ENCODE data around the gene ACTC1. TPM values are rescaled to one million over a fixed set of nuclear protein-coding genes. Genes with fewer than 3 reads are reported as not detected.

ACTC1 gene
- polyA plus RNA-seq, 1 donor (not counting 4 experiments of a cell fraction or from before 2014, with no cell fraction given): not detected

GRCh38 chr15:34786206-34786605 lies 9.1 kb downstream of the ACTC1 start:
- Histone ChIP-seq H3K9me3 (ENCODE audit: control insufficient read depth, low read depth, low read length) (no peaks in the 10 kb centered on the region), H2AFZ (ENCODE audit: control insufficient read depth, low read length) (no peak overlapping the region), H3K27me3 (ENCODE audit: control insufficient read depth, extremely low read depth, insufficient read depth, low read length) (peaks cover 18% of the 10 kb centered on the region), H3K9me1 (ENCODE audit: control insufficient read depth, extremely low read depth, insufficient read depth, low read length) (no peaks in the 10 kb centered on the region), H3K4me1 (ENCODE audit: control insufficient read depth, extremely low read depth, insufficient read depth, low read length) (no peaks in the 10 kb centered on the region), H3K27ac (ENCODE audit: control insufficient read depth, insufficient read depth, low read length) (no peak overlapping the region), H3K4me3 (ENCODE audit: control insufficient read depth in 2 of 3, extremely low read depth in 1 of 3, insufficient read depth in 2 of 3, low read depth in 1 of 3, low read length in 3 of 3) (no peak overlapping the region), H3K9ac (ENCODE audit: control insufficient read depth, extremely low read depth, insufficient read depth, low read length) (no peak overlapping the region), H3K4me2 (ENCODE audit: control insufficient read depth, extremely low read depth, insufficient read depth, low read depth, low read length) (no peak overlapping the region), H4K20me1 (ENCODE audit: control insufficient read depth, extremely low read depth, insufficient read depth, low read length) (no peaks in the 10 kb centered on the region), H3K36me3 (ENCODE audit: control insufficient read depth in 2 of 2, extremely low read depth in 1 of 2, insufficient read depth in 2 of 2, low read length in 2 of 2) (no peaks in the 10 kb centered on the region), H3K79me2 (ENCODE audit: control insufficient read depth, insufficient read depth, low read length) (no peaks in the 10 kb centered on the region)
- DNase-seq (ENCODE audit: low read depth, low spot score) (no peak), FAIRE-seq (no peak)
- no peak for TF ChIP-seq EZH2 (IDR thresholded peaks at IDR 0.05; ENCODE audit: low read length)
- TF ChIP-seq CTCF (optimal IDR thresholded peaks at IDR 0.05 in 1 of 3, IDR thresholded peaks at IDR 0.05 in 1 of 3, conservative IDR thresholded peaks at IDR 0.05 in 1 of 3; ENCODE audit: extremely low read depth in 1 of 3, insufficient read depth in 2 of 3, low read length in 3 of 3): no peak
- dilution Hi-C loops (cut with MboI; ENCODE audit: extremely low pct_ligation_motif_present, low sequenced_read_pairs): no loop called here

- FAIRE-seq (no peak), DNase-seq (ENCODE audit: low read depth, low spot score) (no peak)
These were observed 11.4 kb downstream of the ACTC1 start for GRCh38 chr15:34783991-34784390.

More at GRCh38 chr15:34783991-34784390, 11.4 kb downstream of the ACTC1 start:
- TF ChIP-seq EZH2 (IDR thresholded peaks at IDR 0.05; ENCODE audit: low read length) (no peak), CTCF (optimal IDR thresholded peaks at IDR 0.05 in 1 of 3, IDR thresholded peaks at IDR 0.05 in 1 of 3, conservative IDR thresholded peaks at IDR 0.05 in 1 of 3; ENCODE audit: extremely low read depth in 1 of 3, insufficient read depth in 2 of 3, low read length in 3 of 3) (no peak)
- H3K4me1 ChIP-seq (ENCODE audit: control insufficient read depth, extremely low read depth, insufficient read depth, low read length): no peaks in the 10 kb centered on the region
- H3K9ac ChIP-seq (ENCODE audit: control insufficient read depth, extremely low read depth, insufficient read depth, low read length): no peak overlapping the region
- dilution Hi-C loops (cut with MboI; ENCODE audit: extremely low pct_ligation_motif_present, low sequenced_read_pairs): no loop called here
- H4K20me1 ChIP-seq (ENCODE audit: control insufficient read depth, extremely low read depth, insufficient read depth, low read length): no peaks in the 10 kb centered on the region
- no peaks in the 10 kb centered on the region for H3K9me1 ChIP-seq (ENCODE audit: control insufficient read depth, extremely low read depth, insufficient read depth, low read length)
- no peak overlapping the region for H2AFZ ChIP-seq (ENCODE audit: control insufficient read depth, low read length)
- no peaks in the 10 kb centered on the region for H3K9me3 ChIP-seq (ENCODE audit: control insufficient read depth, low read depth, low read length)
- no peak overlapping the region for H3K27ac ChIP-seq (ENCODE audit: control insufficient read depth, insufficient read depth, low read length)
- H3K4me2 ChIP-seq (ENCODE audit: control insufficient read depth, extremely low read depth, insufficient read depth, low read depth, low read length): no peak overlapping the region
- peaks cover 6% of the 10 kb centered on the region for H3K27me3 ChIP-seq (ENCODE audit: control insufficient read depth, extremely low read depth, insufficient read depth, low read length)
- no peaks in the 10 kb centered on the region for H3K79me2 ChIP-seq (ENCODE audit: control insufficient read depth, insufficient read depth, low read length)
- H3K4me3 ChIP-seq (ENCODE audit: control insufficient read depth in 2 of 3, extremely low read depth in 1 of 3, insufficient read depth in 2 of 3, low read depth in 1 of 3, low read length in 3 of 3): no peak overlapping the region
- no peaks in the 10 kb centered on the region for H3K36me3 ChIP-seq (ENCODE audit: control insufficient read depth in 2 of 2, extremely low read depth in 1 of 2, insufficient read depth in 2 of 2, low read length in 2 of 2)

All from keratinocyte (primary cell).